ENCODE data around the gene EME2. TPM values are rescaled to one million over a fixed set of nuclear protein-coding genes. Genes with fewer than 3 reads are reported as not detected.
A peak's percentile ranks its signal among the peaks of the same experiment; 100 is the strongest.

EME2 gene
- total RNA-seq, 1 donor from 2014 or later, result 35.9 TPM

DNA sequence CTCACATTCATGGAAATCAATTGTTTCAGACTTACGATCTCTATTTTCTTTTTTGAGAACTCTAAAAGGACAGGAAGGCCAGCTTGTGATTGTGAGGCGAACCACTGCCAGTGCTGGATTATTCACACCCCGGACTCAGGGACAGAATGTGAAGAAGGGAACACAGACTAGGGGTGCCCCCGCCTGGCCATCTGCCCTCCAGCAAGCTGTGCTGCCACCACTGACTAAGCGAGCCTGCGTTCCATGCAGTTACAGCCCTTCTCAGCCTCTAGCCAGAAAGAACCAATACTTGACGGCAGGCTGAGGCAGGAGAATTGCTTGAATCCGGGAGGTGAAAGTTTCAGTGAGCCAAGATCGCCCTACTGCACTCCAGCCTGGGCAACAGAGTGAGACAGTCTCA is 51.2 kb downstream of the EME2 start:
- DNase-seq (ENCODE audit: extremely low spot score, unreplicated experiment), result no peak
- H3K27ac Mint-ChIP-seq, result peak overlapping the region; percentile 50
- H3K27me3 Mint-ChIP-seq, result no peaks in the 10 kb centered on the region
- no peaks in the 10 kb centered on the region for H3K9me3 Mint-ChIP-seq
- H3K4me1 Mint-ChIP-seq (ENCODE audit: unreplicated experiment), result peaks cover 8% of the 10 kb centered on the region
- H3K4me3 Mint-ChIP-seq, result peak overlapping the region; percentile 55
- TF ChIP-seq, protein P1, sequence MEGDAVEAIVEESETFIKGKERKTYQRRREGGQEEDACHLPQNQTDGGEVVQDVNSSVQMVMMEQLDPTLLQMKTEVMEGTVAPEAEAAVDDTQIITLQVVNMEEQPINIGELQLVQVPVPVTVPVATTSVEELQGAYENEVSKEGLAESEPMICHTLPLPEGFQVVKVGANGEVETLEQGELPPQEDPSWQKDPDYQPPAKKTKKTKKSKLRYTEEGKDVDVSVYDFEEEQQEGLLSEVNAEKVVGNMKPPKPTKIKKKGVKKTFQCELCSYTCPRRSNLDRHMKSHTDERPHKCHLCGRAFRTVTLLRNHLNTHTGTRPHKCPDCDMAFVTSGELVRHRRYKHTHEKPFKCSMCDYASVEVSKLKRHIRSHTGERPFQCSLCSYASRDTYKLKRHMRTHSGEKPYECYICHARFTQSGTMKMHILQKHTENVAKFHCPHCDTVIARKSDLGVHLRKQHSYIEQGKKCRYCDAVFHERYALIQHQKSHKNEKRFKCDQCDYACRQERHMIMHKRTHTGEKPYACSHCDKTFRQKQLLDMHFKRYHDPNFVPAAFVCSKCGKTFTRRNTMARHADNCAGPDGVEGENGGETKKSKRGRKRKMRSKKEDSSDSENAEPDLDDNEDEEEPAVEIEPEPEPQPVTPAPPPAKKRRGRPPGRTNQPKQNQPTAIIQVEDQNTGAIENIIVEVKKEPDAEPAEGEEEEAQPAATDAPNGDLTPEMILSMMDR (conservative IDR thresholded peaks at IDR 0.05), result peak; percentile 21
- no peaks in the 10 kb centered on the region for H3K36me3 Mint-ChIP-seq

- no peaks in the 10 kb centered on the region for H3K27me3 Mint-ChIP-seq
- H3K4me3 Mint-ChIP-seq, result peak overlapping the region; percentile 84
- peak overlapping the region; percentile 58 for H3K27ac Mint-ChIP-seq
- H3K36me3 Mint-ChIP-seq, result peaks cover 5% of the 10 kb centered on the region
- TF ChIP-seq, protein P1 (conservative IDR thresholded peaks at IDR 0.05), result no peak
- DNase-seq (ENCODE audit: extremely low spot score, unreplicated experiment), result no peak
- peaks cover 16% of the 10 kb centered on the region for H3K4me1 Mint-ChIP-seq (ENCODE audit: unreplicated experiment)
- no peaks in the 10 kb centered on the region for H3K9me3 Mint-ChIP-seq
Measured at GRCh38 chr16:1825381-1825863, 52.8 kb downstream of the EME2 start.

Small RNA genes within 50 kb of the gene (microRNA-seq; reads per million reads assigned to microRNA genes)
- 2.2 reads per million for gene MIR3177

Other genes starting within 250 kb of the EME2 start
- 1.0 TPM in 1 of 2 replicates, not detected in the other for gene TMEM204, start 239.1 kb upstream of the EME2 start, total RNA-seq (ENCODE audit: low replicate concordance)
- 27.9 and 55.1 TPM in 2 replicates for gene IFT140, start 160.7 kb upstream of the EME2 start, total RNA-seq (ENCODE audit: low replicate concordance)
- gene CRAMP1, start 160.4 kb upstream of the EME2 start, total RNA-seq (ENCODE audit: low replicate concordance), result 29.0 and 31.4 TPM in 2 replicates
- gene JPT2, start 94.5 kb upstream of the EME2 start, total RNA-seq (ENCODE audit: low replicate concordance), result 116 and 132 TPM in 2 replicates
- gene MAPK8IP3, start 66.6 kb upstream of the EME2 start, total RNA-seq (ENCODE audit: low replicate concordance), result 50.4 and 97.5 TPM in 2 replicates
- 54.0 and 55.9 TPM in 2 replicates for gene NME3, start 1.3 kb upstream of the EME2 start, total RNA-seq (ENCODE audit: low replicate concordance)
- gene MRPS34, start 324 bp downstream of the EME2 start, total RNA-seq (ENCODE audit: low replicate concordance), result 95.5 and 97.9 TPM in 2 replicates
- gene SPSB3, start 9.8 kb downstream of the EME2 start, total RNA-seq (ENCODE audit: low replicate concordance), result 51.2 and 71.3 TPM in 2 replicates
- gene NUBP2, start 10.2 kb downstream of the EME2 start, total RNA-seq (ENCODE audit: low replicate concordance), result 54.5 and 66.6 TPM in 2 replicates
- gene IGFALS, start 20.9 kb downstream of the EME2 start, total RNA-seq (ENCODE audit: low replicate concordance), result 0.17 and 0.59 TPM in 2 replicates
- gene HAGH, start 54.0 kb downstream of the EME2 start, total RNA-seq (ENCODE audit: low replicate concordance), result 32.0 and 36.7 TPM in 2 replicates
- 33.2 and 41.1 TPM in 2 replicates for gene FAHD1, start 54.4 kb downstream of the EME2 start, total RNA-seq (ENCODE audit: low replicate concordance)
- gene MEIOB, start 99.4 kb downstream of the EME2 start, total RNA-seq (ENCODE audit: low replicate concordance), result not detected in 2 replicates
- gene HS3ST6, start 145.6 kb downstream of the EME2 start, total RNA-seq (ENCODE audit: low replicate concordance), result 1.3 and 5.6 TPM in 2 replicates
- gene MSRB1, start 170.4 kb downstream of the EME2 start, total RNA-seq (ENCODE audit: low replicate concordance), result 34.8 and 37.7 TPM in 2 replicates
- gene RPL3L, start 181.9 kb downstream of the EME2 start, total RNA-seq (ENCODE audit: low replicate concordance), result not detected in 2 replicates
- gene NDUFB10, start 186.7 kb downstream of the EME2 start, total RNA-seq (ENCODE audit: low replicate concordance), result 122 and 130 TPM in 2 replicates
- 3,017 and 3,035 TPM in 2 replicates for gene RPS2, start 192.0 kb downstream of the EME2 start, total RNA-seq (ENCODE audit: low replicate concordance)
- gene RNF151, start 194.0 kb downstream of the EME2 start, total RNA-seq (ENCODE audit: low replicate concordance), result not detected in 2 replicates
- gene TBL3, start 199.2 kb downstream of the EME2 start, total RNA-seq (ENCODE audit: low replicate concordance), result 37.0 and 40.0 TPM in 2 replicates
- 0.63 and 2.0 TPM in 2 replicates for gene NOXO1, start 208.7 kb downstream of the EME2 start, total RNA-seq (ENCODE audit: low replicate concordance)
- 25.3 and 31.6 TPM in 2 replicates for gene GFER, start 211.4 kb downstream of the EME2 start, total RNA-seq (ENCODE audit: low replicate concordance)
- 2.4 and 2.5 TPM in 2 replicates for gene SYNGR3, start 217.2 kb downstream of the EME2 start, total RNA-seq (ENCODE audit: low replicate concordance)
- 43.9 and 46.1 TPM in 2 replicates for gene ZNF598, start 237.0 kb downstream of the EME2 start, total RNA-seq (ENCODE audit: low replicate concordance)
- 3.9 and 4.7 TPM in 2 replicates for gene NPW, start 247.0 kb downstream of the EME2 start, total RNA-seq (ENCODE audit: low replicate concordance)

Measured in type B pancreatic cell (in vitro differentiated cells).